Measurements from ENCODE around the gene ATG4B. TPM values are rescaled to one million over a fixed set of nuclear protein-coding genes. Genes with fewer than 3 reads are reported as not detected.

The ATG4B gene
- total RNA-seq, 2 donors from 2014 or later = 72.4 to 119 TPM

- Histone ChIP-seq H3K27ac (no peak overlapping the region), H3K27me3 (no peaks in the 10 kb centered on the region), H3K36me3 (no peaks in the 10 kb centered on the region), H3K4me3 (no peak overlapping the region), H3K4me1 (no peaks in the 10 kb centered on the region), H3K9me3 (no peaks in the 10 kb centered on the region), H3K9ac (ENCODE audit: low read depth in 2 of 2, low read length in 2 of 2) (no peak overlapping the region)
- TF ChIP-seq, protein P1, sequence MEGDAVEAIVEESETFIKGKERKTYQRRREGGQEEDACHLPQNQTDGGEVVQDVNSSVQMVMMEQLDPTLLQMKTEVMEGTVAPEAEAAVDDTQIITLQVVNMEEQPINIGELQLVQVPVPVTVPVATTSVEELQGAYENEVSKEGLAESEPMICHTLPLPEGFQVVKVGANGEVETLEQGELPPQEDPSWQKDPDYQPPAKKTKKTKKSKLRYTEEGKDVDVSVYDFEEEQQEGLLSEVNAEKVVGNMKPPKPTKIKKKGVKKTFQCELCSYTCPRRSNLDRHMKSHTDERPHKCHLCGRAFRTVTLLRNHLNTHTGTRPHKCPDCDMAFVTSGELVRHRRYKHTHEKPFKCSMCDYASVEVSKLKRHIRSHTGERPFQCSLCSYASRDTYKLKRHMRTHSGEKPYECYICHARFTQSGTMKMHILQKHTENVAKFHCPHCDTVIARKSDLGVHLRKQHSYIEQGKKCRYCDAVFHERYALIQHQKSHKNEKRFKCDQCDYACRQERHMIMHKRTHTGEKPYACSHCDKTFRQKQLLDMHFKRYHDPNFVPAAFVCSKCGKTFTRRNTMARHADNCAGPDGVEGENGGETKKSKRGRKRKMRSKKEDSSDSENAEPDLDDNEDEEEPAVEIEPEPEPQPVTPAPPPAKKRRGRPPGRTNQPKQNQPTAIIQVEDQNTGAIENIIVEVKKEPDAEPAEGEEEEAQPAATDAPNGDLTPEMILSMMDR (IDR thresholded peaks at IDR 0.05) = no peak
- intact Hi-C loops (cut with DNase I) = no loop called here
- no peak for DNase-seq
Observed at GRCh38 chr2:241601841-241602240, 35.7 kb upstream of the ATG4B start.

DNA sequence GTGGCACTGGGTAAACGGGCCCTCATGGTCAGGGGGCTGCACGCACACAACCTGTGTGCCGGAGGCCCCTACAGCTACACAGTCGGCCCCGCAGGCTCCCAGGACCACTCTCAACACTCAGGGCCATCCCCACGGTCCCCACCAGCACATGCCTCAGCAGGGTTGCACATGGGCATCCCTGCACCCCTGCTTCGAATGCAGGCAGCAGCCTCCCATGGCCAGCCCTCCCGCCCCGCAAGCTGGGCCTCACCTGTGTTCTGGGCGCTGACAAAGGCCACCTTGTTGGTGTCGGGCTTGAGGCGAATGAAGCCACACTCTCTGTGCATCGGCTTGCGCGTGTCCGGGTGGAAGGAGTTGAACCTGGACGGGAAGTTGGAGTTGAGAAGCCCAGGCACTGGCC lies 34.8 kb upstream of the ATG4B start:
- TF ChIP-seq, protein P1 (IDR thresholded peaks at IDR 0.05) = no peak
- no peaks in the 10 kb centered on the region for H3K27me3 ChIP-seq
- H3K4me1 ChIP-seq = no peaks in the 10 kb centered on the region
- no peak overlapping the region for H3K27ac ChIP-seq
- no peaks in the 10 kb centered on the region for H3K9me3 ChIP-seq
- no peak overlapping the region for H3K9ac ChIP-seq (ENCODE audit: low read depth in 2 of 2, low read length in 2 of 2)
- no peak overlapping the region for H3K4me3 ChIP-seq
- DNase-seq = no peak
- intact Hi-C loops (cut with DNase I) = no loop called here
- H3K36me3 ChIP-seq = no peaks in the 10 kb centered on the region

- Histone ChIP-seq H3K27me3 (no peaks in the 10 kb centered on the region), H3K27ac (no peak overlapping the region), H3K9ac (ENCODE audit: low read depth in 2 of 2, low read length in 2 of 2) (no peak overlapping the region), H3K9me3 (no peaks in the 10 kb centered on the region), H3K4me1 (no peaks in the 10 kb centered on the region), H3K4me3 (no peak overlapping the region), H3K36me3 (no peaks in the 10 kb centered on the region)
- TF ChIP-seq, protein P1 (IDR thresholded peaks at IDR 0.05) = no peak
- no peak for DNase-seq
- intact Hi-C loops (cut with DNase I) = no loop called here
Observed at GRCh38 chr2:241603686-241604085, 33.8 kb upstream of the ATG4B start.

DNA sequence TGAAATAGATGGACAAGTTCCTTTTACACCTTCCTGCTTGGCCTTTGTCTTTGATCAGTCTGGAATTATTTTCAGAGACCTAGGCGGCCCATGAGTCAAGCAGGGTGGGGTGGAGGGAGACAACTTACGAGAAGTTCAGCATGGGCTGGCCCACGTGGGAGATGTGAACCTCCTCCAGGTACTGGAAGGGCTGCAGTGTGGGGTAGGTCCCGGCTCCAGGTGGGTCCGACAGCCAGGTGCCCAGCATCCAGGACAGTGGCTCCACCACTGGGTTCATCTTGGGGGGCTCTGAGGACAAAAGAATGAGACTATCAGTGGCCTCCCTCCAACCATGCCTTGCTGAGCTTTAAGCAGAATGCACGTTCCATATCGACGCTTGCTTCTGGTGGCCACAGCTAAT lies 31.3 kb upstream of the ATG4B start:
- Histone ChIP-seq H3K4me3 (no peak overlapping the region), H3K27me3 (no peaks in the 10 kb centered on the region), H3K36me3 (no peaks in the 10 kb centered on the region), H3K4me1 (no peaks in the 10 kb centered on the region), H3K27ac (no peak overlapping the region), H3K9me3 (no peaks in the 10 kb centered on the region), H3K9ac (ENCODE audit: low read depth in 2 of 2, low read length in 2 of 2) (no peak overlapping the region)
- intact Hi-C loops (cut with DNase I) = no loop called here
- no peak for DNase-seq
- TF ChIP-seq, protein P1 (IDR thresholded peaks at IDR 0.05) = no peak

GRCh38 chr2:241607162-241607885 lies 30.2 kb upstream of the ATG4B start:
- H3K27me3 ChIP-seq = no peaks in the 10 kb centered on the region
- TF ChIP-seq, protein P1 (IDR thresholded peaks at IDR 0.05) = no peak
- no peak overlapping the region for H3K4me3 ChIP-seq
- DNase-seq = no peak
- H3K9me3 ChIP-seq = no peaks in the 10 kb centered on the region
- H3K4me1 ChIP-seq = no peaks in the 10 kb centered on the region
- no peaks in the 10 kb centered on the region for H3K36me3 ChIP-seq
- no peak overlapping the region for H3K9ac ChIP-seq (ENCODE audit: low read depth in 2 of 2, low read length in 2 of 2)
- H3K27ac ChIP-seq = no peak overlapping the region
- intact Hi-C loops (cut with DNase I) = no loop called here

Data from colonic mucosa (tissue), 4 donors.